NCI-H2107 treated with DMSO at 0.1 percent for 48 hours (cell line): ENCODE data around the gene KDR.

Experiments
- DNase-seq: peaks from one replicate; lab custom pipeline; 2025; ENCODE audit not compliant: unreplicated experiment; lab: John Stamatoyannopoulos, UW

Gene KDR

GRCh38 chr4:55080174-55080865 is 45.1 kb downstream of the KDR start:
- DNase-seq = no peak

GRCh38 chr4:55079451-55080173 is 45.8 kb downstream of the KDR start:
- no peak for DNase-seq

GRCh38 chr4:55078987-55079386 is 46.4 kb downstream of the KDR start:
- no peak for DNase-seq

- DNase-seq = no peak
These were observed 47.8 kb downstream of the KDR start for GRCh38 chr4:55077577-55077976.

GRCh38 chr4:55075823-55076716 is 49.3 kb downstream of the KDR start:
- DNase-seq = no peak

GRCh38 chr4:55075376-55075775 is 50.0 kb downstream of the KDR start:
- no peak for DNase-seq

- no peak for DNase-seq
These were observed 51.0 kb downstream of the KDR start for GRCh38 chr4:55074386-55074785.

- DNase-seq = no peak
These were observed 53.4 kb downstream of the KDR start for GRCh38 chr4:55071951-55072350.

GRCh38 chr4:55069248-55069647 is 56.1 kb downstream of the KDR start:
- no peak for DNase-seq

GRCh38 chr4:55068522-55068921 is 56.9 kb downstream of the KDR start:
- no peak for DNase-seq

- DNase-seq = no peak
These were observed 59.4 kb downstream of the KDR start for GRCh38 chr4:55066018-55066417.

- no peak for DNase-seq
These were observed 69.9 kb downstream of the KDR start for GRCh38 chr4:55055529-55055928.

GRCh38 chr4:55051532-55051931 is 73.9 kb downstream of the KDR start:
- no peak for DNase-seq

GRCh38 chr4:55050418-55050950 is 74.9 kb downstream of the KDR start:
- no peak for DNase-seq

GRCh38 chr4:55038176-55038890 is 87.1 kb downstream of the KDR start:
- no peak for DNase-seq

GRCh38 chr4:55037728-55038127 is 87.7 kb downstream of the KDR start:
- DNase-seq = no peak

GRCh38 chr4:55036405-55036804 is 89.0 kb downstream of the KDR start:
- DNase-seq = no peak

GRCh38 chr4:55035892-55036291 is 89.5 kb downstream of the KDR start:
- no peak for DNase-seq

- no peak for DNase-seq
These were observed 92.1 kb downstream of the KDR start for GRCh38 chr4:55033296-55033695.

GRCh38 chr4:55032788-55033187 is 92.6 kb downstream of the KDR start:
- DNase-seq = no peak

- DNase-seq = no peak
These were observed 93.2 kb downstream of the KDR start for GRCh38 chr4:55032179-55032578.
